CD4-positive, alpha-beta memory T cell (primary cell): ENCODE measurements around the gene MXD4. TPM values are rescaled to one million over a fixed set of nuclear protein-coding genes. Genes with fewer than 3 reads are reported as not detected.

Experiments used
- CTCF ChIA-PET: fragments of 350-600 bp; sonication (Branson Sonifier 250); formaldehyde crosslinking; loops from one replicate; lab custom pipeline; 2021; ENCODE audit warnings: inconsistent platforms; ENCODE audit not compliant: partially characterized antibody; lab: Charles Lee
- POLR2A ChIA-PET: fragments of 350-600 bp; sonication (Branson Sonifier 250); formaldehyde crosslinking; loops from one replicate; lab custom pipeline; 2021; ENCODE audit not compliant: partially characterized antibody; lab: Charles Lee
- DNase-seq, 5 donors: peaks; one replicate each; pipeline versions ENCODE4 v3.0.0 to v3.0.0-alpha.2; 2020 to 2022; ENCODE audit warnings: mixed read lengths in 1 of 5
- H3K27ac ChIP-seq: one replicate; pipeline ENCODE4 v1.7.0; 2013; ENCODE audit warnings: low read depth, low read length
- H3K27me3 ChIP-seq: 2 replicates; pipeline ENCODE4 v1.7.0; 2013; ENCODE audit warnings: mild to moderate bottlenecking, low read length, moderate library complexity; ENCODE audit not compliant: insufficient read depth
- H3K36me3 ChIP-seq: 2 replicates; pipeline ENCODE4 v1.7.0; 2013; ENCODE audit warnings: mild to moderate bottlenecking, low read length, moderate library complexity; ENCODE audit not compliant: insufficient read depth
- H3K4me1 ChIP-seq: 2 replicates; pipeline ENCODE4 v1.7.0; 2013; ENCODE audit warnings: mild to moderate bottlenecking, low read length, moderate library complexity; ENCODE audit not compliant: insufficient read depth
- H3K4me3 ChIP-seq, 2 donors: one replicate each; pipeline ENCODE4 v1.7.0; 2013; ENCODE audit warnings: low read length in 2 of 2, mild to moderate bottlenecking in 1 of 2
- H3K9me3 ChIP-seq, 2 donors: one replicate each; pipeline ENCODE4 v1.7.0; 2013; ENCODE audit warnings: low read length in 2 of 2, control low read depth in 1 of 2; ENCODE audit not compliant: control insufficient read depth in 1 of 2
- H3K27ac Mint-ChIP-seq, 7 donors: one replicate each; pipeline ENCODE4 v1.8.0; 2020 to 2021; ENCODE audit warnings: mixed read lengths in 7 of 7, mild to moderate bottlenecking in 6 of 7, inconsistent platforms in 3 of 7, moderate library complexity in 3 of 7
- H3K27me3 Mint-ChIP-seq, 2 donors: one replicate each; pipeline ENCODE4 v1.8.0; 2020 to 2021; ENCODE audit warnings: mixed read lengths in 2 of 2
- H3K36me3 Mint-ChIP-seq, 2 donors: one replicate each; pipeline ENCODE4 v1.8.0; 2020 to 2021; ENCODE audit warnings: mixed read lengths in 2 of 2, inconsistent platforms in 1 of 2, mild to moderate bottlenecking in 1 of 2
- H3K4me1 Mint-ChIP-seq, 4 donors: one replicate each; pipeline ENCODE4 v1.8.0; 2020 to 2021; ENCODE audit warnings: mixed read lengths in 4 of 4, mild to moderate bottlenecking in 1 of 4
- H3K4me3 Mint-ChIP-seq, 8 donors: one replicate each; pipeline ENCODE4 v1.8.0; 2020 to 2021; ENCODE audit warnings: mixed read lengths in 8 of 8, mild to moderate bottlenecking in 7 of 8, moderate library complexity in 6 of 8, inconsistent platforms in 3 of 8
- H3K9me3 Mint-ChIP-seq, 8 donors: one replicate each; pipeline ENCODE4 v1.8.0; 2020 to 2021; ENCODE audit warnings: mixed read lengths in 8 of 8, mild to moderate bottlenecking in 5 of 8, inconsistent platforms in 3 of 8, moderate library complexity in 1 of 8
- intact Hi-C: fragments of 100-400 bp; cut with micrococcal nuclease; formaldehyde crosslinking; loops from one replicate; pipeline ENCODE4 v1.15.1; 2023
- polyA plus RNA-seq, 2 donors: library from polyadenylated mRNA; unstranded; fragments of 300-500 nt; fragmentation: Illumina TruSeq; gene quantifications; one replicate each; pipeline ENCODE4 v1.2.3, GENCODE V29; 2021
- total RNA-seq, 2 experiments: library from RNA; stranded (reverse); gene quantifications; one replicate each; pipeline ENCODE4 v1.2.3, GENCODE V29; 2021

Gene MXD4
- total and polyA plus RNA-seq, 4 experiments from 2014 or later = 31.9 to 67.5 (median 57.7) TPM

DNA sequence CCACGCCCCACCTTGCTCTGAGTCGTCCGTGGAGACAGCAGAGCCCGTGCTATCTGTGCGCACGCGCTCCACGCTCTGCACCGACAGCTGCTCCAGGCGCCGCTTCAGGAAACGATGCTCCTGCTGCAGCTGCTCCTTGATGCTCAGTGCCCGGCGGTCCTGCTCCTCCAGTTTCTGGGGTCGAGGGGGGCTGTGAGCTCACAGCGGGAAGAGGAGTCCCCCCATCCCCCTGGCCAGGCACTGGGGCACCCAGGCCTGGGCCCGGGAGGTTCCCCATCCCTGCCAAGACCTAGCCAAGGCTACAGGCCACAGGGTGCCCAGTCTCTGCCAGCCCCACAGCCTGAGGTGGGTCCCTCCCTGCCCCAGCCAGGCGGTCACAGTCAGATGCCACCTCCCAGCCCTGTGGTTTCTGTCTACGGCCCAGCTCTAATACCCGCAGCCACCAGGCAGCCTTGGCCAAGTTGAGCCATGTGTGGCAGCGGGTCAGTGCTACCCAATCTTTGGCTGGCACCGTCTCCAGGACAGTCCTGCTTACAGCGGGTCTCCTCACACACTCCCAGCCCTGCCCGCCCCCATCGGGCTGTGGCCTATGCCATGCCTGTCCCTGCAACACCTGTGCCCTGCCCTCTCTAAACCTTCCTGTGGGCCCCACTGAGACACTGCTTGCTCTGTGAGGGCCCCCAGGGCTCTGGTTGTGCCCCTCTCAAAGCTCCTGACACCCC lies 10.7 kb downstream of the MXD4 start:
- Histone ChIP-seq H3K27me3 (no peaks in the 10 kb centered on the region), H3K4me1 (no peaks in the 10 kb centered on the region), H3K27ac (no peak overlapping the region), H3K4me3 (no peak overlapping the region), H3K9me3 (no peaks in the 10 kb centered on the region), H3K36me3 (peaks cover 38% of the 10 kb centered on the region)
- peak overlapping the region in 1 of 7 donors; percentile 48 for H3K27ac Mint-ChIP-seq
- POLR2A ChIA-PET = interaction anchor here (1.5 to 2.5 kb wide), 3 partner anchors 9 to 11 kb away, joined by 3 to 10 read pairs (median 5); partner anchors contain the start of genes HAUS3, MXD4 and POLN
- no peak overlapping the region for H3K4me3 Mint-ChIP-seq
- peaks cover 13 to 36% of the 10 kb centered on the region in 2 donors for H3K36me3 Mint-ChIP-seq
- H3K4me1 Mint-ChIP-seq = peaks cover 4 to 12% (median 7%) of the 10 kb centered on the region in 4 donors
- no peaks in the 10 kb centered on the region for H3K27me3 Mint-ChIP-seq
- CTCF ChIA-PET = no interaction called here
- DNase-seq = peak in 1 of 5 donors; percentile 7
- intact Hi-C loops = no loop called here
- H3K9me3 Mint-ChIP-seq = peaks cover 0 to 2% (median 0%) of the 10 kb centered on the region in 8 donors

DNA sequence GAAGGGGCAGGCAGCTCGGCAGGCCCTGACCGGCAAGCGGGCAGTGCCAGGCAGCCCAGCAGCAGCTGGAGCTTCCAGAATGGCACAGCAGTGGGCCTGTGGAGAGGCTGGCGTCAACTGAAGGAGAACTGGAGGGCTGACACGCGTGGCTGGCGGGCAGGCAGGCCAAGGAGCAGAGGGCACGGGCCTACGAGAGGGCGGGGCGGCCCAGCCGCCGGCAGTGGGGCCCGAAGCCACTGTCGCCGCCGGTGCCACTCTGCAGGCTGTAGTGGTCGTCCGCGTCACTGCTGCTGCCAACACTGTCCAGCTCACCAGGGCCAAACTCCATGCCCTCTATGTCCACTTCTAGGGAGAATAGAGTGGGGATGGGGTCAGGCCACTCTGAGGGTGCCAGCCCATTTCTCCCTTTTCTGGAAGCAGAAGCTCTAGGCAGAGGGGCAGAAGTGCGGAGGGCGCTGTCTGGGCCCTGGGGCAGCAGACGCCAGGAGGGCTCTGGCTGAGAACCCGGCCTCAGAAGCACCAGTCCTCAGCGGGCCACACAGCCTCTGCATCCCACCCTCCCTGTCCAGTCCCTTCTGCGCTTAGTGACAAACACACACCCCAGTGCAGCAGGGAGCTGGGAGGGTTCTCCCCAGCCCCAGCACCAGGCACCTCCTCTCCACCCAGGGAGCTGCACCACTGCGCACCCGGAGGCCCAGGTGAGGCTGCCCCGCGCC lies 11.4 kb downstream of the MXD4 start:
- Histone ChIP-seq H3K4me1 (no peaks in the 10 kb centered on the region), H3K4me3 (no peak overlapping the region), H3K27ac (no peak overlapping the region), H3K36me3 (peaks cover 38% of the 10 kb centered on the region), H3K27me3 (no peaks in the 10 kb centered on the region), H3K9me3 (no peaks in the 10 kb centered on the region)
- ChIA-PET POLR2A (interaction anchor here (1.5 to 2.5 kb wide), 3 partner anchors 9 to 12 kb away, joined by 3 to 10 read pairs (median 5); partner anchors contain the start of genes HAUS3, MXD4 and POLN), CTCF (no interaction called here)
- no peaks in the 10 kb centered on the region for H3K27me3 Mint-ChIP-seq
- peak overlapping the region in 1 of 7 donors; percentile 48 for H3K27ac Mint-ChIP-seq
- H3K4me3 Mint-ChIP-seq = no peak overlapping the region
- peaks cover 0 to 2% (median 0%) of the 10 kb centered on the region in 8 donors for H3K9me3 Mint-ChIP-seq
- H3K36me3 Mint-ChIP-seq = peaks cover 13 to 36% of the 10 kb centered on the region in 2 donors
- peak in 1 of 5 donors; percentile 10 for DNase-seq
- H3K4me1 Mint-ChIP-seq = peaks cover 4 to 17% (median 9%) of the 10 kb centered on the region in 4 donors
- intact Hi-C loops = no loop called here

DNA sequence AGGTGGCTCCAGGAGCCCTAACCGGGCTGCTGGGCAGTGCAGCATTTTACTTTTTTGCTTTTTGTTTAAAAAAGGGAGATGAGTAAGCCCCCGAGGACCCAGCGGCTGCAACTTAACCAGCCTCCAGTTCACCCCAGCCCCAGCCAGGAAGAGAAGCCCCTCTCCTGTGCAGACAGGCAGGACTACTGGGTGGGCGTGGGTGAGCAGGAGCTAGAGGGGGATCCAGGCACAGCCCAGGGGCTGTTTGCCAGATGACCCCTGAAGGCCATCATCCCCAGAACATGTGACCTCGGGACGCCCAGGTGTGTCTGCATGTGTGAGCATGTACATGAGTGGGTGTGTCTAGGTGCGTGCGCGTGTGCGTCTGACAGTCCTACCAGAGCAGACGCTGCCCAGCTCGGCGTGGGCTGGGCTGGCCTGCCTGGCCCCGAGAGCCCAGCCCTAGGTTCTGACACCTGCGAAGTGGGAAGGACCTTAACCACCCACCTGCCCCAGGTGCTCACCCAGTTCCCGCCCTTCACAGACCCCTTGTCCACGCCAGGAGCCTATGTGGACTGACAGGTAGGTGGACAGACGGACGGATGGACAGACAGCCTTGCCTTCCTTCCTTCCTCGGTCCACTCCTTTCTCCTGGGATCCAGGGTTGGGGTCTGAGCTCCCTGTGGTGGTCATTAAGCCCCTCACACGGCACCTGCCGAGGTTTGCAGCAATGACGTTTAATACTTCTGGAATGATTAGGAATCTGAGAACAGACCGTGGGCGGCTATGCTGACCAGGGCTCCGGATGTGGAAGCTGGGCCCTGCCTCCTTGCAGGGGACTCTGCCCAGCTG lies 12.2 kb downstream of the MXD4 start:
- peaks cover 34% of the 10 kb centered on the region for H3K36me3 ChIP-seq
- Mint-ChIP-seq H3K9me3 (peaks cover 0 to 2% (median 0%) of the 10 kb centered on the region in 8 donors), H3K4me3 (no peak overlapping the region), H3K27me3 (no peaks in the 10 kb centered on the region), H3K4me1 (peaks cover 11 to 23% (median 15%) of the 10 kb centered on the region in 4 donors), H3K36me3 (peaks cover 10 to 32% of the 10 kb centered on the region in 2 donors), H3K27ac (peak overlapping the region in 2 of 7 donors; percentile 32 to 60)
- ChIA-PET POLR2A (interaction anchor here (1.4 to 2.5 kb wide), 3 partner anchors 8 to 32 kb away, joined by 4 to 10 read pairs (median 5); partner anchors contain the start of genes HAUS3, MXD4 and POLN), CTCF (interaction anchor here (0.8 kb wide), 1 partner anchor 192 kb away, joined by 3 read pairs; no protein-coding TSS in a partner anchor)
- H3K4me3 ChIP-seq = no peak overlapping the region
- no peaks in the 10 kb centered on the region for H3K4me1 ChIP-seq
- no peaks in the 10 kb centered on the region for H3K27me3 ChIP-seq
- H3K27ac ChIP-seq = no peak overlapping the region
- no peaks in the 10 kb centered on the region for H3K9me3 ChIP-seq
- peak in 1 of 5 donors; percentile 13 for DNase-seq
- intact Hi-C loops = no loop called here

DNA sequence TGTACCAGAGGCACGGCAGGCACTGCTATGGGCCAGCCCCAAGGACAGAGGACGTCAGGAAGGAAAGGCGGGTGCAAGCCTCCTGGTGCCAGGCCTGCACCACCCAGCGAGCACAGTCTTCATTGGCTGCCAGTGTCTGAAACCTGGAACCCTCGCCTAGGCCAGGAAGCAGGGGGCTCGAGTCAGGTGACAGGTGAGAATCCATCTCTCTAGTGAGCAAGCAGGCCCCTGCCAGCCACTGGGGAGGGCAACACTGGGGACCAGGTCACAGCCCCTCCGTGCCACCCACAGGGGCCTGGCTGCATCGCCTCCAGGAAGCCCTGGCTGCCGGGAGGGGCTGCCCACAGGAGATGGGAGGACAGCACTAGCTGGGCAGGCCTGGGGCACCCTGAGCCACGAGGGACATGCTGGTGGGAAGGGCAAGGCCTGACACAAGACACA lies 13.1 kb downstream of the MXD4 start:
- H3K27me3 ChIP-seq = no peaks in the 10 kb centered on the region
- Mint-ChIP-seq H3K4me1 (peaks cover 10 to 24% (median 13%) of the 10 kb centered on the region in 4 donors), H3K27me3 (no peaks in the 10 kb centered on the region), H3K9me3 (peaks cover 0 to 2% (median 0%) of the 10 kb centered on the region in 8 donors), H3K36me3 (peaks cover 2 to 23% of the 10 kb centered on the region in 2 donors), H3K4me3 (peak overlapping the region in 1 of 8 donors; percentile 25), H3K27ac (peak overlapping the region in 3 of 7 donors; percentile 9 to 60 (median 22))
- no peak overlapping the region for H3K27ac ChIP-seq
- CTCF ChIA-PET = interaction anchor here (0.8 kb wide), 1 partner anchor 193 kb away, joined by 3 read pairs; no protein-coding TSS in a partner anchor
- peaks cover under 1% of the 10 kb centered on the region for H3K4me1 ChIP-seq
- DNase-seq = no peak
- POLR2A ChIA-PET = interaction anchor here (1.4 to 2.5 kb wide), 2 partner anchors 13 to 33 kb away, joined by 4 to 10 read pairs; partner anchors contain the start of gene MXD4
- no peak overlapping the region for H3K4me3 ChIP-seq
- H3K36me3 ChIP-seq = peaks cover 26% of the 10 kb centered on the region
- no peaks in the 10 kb centered on the region for H3K9me3 ChIP-seq
- intact Hi-C loops = no loop called here

DNA sequence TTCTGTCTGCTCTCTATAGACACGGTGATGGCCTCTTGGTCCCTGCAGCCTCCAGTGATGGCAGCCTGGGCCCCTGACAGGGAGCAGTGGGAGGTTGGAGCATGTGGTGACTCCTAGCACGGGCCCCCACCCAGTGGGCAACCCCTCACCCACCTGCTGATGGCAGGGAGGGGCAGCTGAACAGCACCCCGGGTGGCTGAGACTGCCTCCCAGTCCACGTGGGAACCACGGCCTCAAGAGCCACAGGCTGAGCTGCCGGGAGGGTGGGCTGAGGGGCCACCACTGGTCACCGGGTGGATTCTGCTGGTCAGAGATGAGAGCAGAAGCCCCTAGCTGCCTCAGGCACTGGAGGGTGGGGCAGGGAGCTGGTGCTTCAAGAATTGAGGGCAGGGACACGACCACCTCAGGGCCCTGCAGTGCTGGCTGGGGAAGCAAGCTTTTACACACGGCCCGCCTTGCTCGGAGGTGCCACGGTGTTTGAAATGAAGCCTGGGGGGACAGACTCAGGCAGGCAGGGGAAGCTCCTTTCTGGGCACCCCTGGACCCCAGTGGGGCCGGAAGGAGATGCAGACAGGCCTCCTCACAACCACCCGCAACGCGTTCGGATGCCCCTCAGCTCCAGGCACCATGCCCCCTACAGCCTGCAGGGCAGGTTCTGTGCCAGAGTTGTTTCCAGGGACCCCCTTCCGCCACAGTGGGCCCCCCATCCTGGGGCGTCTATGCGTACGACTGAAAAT lies 13.7 kb downstream of the MXD4 start:
- Mint-ChIP-seq H3K27ac (peak overlapping the region in 3 of 7 donors; percentile 22 to 60 (median 52)), H3K36me3 (peaks cover 0 to 23% of the 10 kb centered on the region in 2 donors), H3K4me1 (peaks cover 15 to 30% (median 19%) of the 10 kb centered on the region in 4 donors), H3K27me3 (no peaks in the 10 kb centered on the region), H3K4me3 (no peak overlapping the region), H3K9me3 (peaks cover 0 to 2% (median 0%) of the 10 kb centered on the region in 8 donors)
- ChIA-PET CTCF (interaction anchor here (0.8 kb wide), 1 partner anchor 113 kb away, joined by 3 read pairs; no protein-coding TSS in a partner anchor), POLR2A (no interaction called here)
- no peaks in the 10 kb centered on the region for H3K9me3 ChIP-seq
- H3K27me3 ChIP-seq = no peaks in the 10 kb centered on the region
- H3K27ac ChIP-seq = no peak overlapping the region
- no peak overlapping the region for H3K4me3 ChIP-seq
- H3K4me1 ChIP-seq = peaks cover 4% of the 10 kb centered on the region
- intact Hi-C loops = no loop called here
- peaks cover 20% of the 10 kb centered on the region for H3K36me3 ChIP-seq
- DNase-seq = no peak
